HL-60 (cell line): ENCODE results near the gene CIRBP.
A peak's percentile ranks its signal among the peaks of the same experiment; 100 is the strongest.

Source experiments
- DNase-seq, 2 experiments: peaks; one replicate each; pipeline ENCODE4 v3.0.0-alpha.2; 2010 to 2020; ENCODE audit warnings: low read depth in 1 of 2, low spot score in 1 of 2
- H3K27ac ChIP-seq: fragments of 250-450 bp; sonication (Bioruptor Pico); replicated peaks from 2 replicates; pipeline ENCODE4 v1.5.1; 2020; ENCODE audit warnings: mild to moderate bottlenecking, moderate library complexity
- H3K27me3 ChIP-seq: fragments of 250-450 bp; sonication (Bioruptor Pico); 2 replicates; pipeline ENCODE4 v1.5.1; 2021; ENCODE audit warnings: mild to moderate bottlenecking, moderate library complexity; ENCODE audit not compliant: insufficient read depth, poor library complexity, severe bottlenecking
- H3K4me3 ChIP-seq: replicated peaks from 2 replicates; pipeline ENCODE4 v1.5.1; 2011; ENCODE audit warnings: mild to moderate bottlenecking, control low read depth, low read length; ENCODE audit not compliant: insufficient read depth
- GABPA ChIP-seq: IDR thresholded peaks from 2 replicates; pipeline ENCODE4 v1.6.1; 2012; ENCODE audit warnings: low read depth
- POLR2AphosphoS5 ChIP-seq: IDR thresholded peaks from 2 replicates; pipeline ENCODE4 v1.6.1; 2012; ENCODE audit warnings: low read depth
- SPI1 ChIP-seq: IDR thresholded peaks from 2 replicates; pipeline ENCODE4 v1.6.1; 2012; ENCODE audit warnings: low read depth, mild to moderate bottlenecking, borderline replicate concordance
- TF ChIP-seq, protein P1 (sequence below): IDR thresholded peaks from 2 replicates; pipeline ENCODE4 v1.6.1; 2012; ENCODE audit warnings: low read depth; ENCODE audit not compliant: insufficient replicate concordance
- TF ChIP-seq, protein P2 (sequence below): IDR thresholded peaks from one replicate; pipeline ENCODE4 v1.5.1; 2011; ENCODE audit warnings: low read length, control low read depth, inconsistent platforms; ENCODE audit not compliant: insufficient read depth

Gene CIRBP

DNA sequence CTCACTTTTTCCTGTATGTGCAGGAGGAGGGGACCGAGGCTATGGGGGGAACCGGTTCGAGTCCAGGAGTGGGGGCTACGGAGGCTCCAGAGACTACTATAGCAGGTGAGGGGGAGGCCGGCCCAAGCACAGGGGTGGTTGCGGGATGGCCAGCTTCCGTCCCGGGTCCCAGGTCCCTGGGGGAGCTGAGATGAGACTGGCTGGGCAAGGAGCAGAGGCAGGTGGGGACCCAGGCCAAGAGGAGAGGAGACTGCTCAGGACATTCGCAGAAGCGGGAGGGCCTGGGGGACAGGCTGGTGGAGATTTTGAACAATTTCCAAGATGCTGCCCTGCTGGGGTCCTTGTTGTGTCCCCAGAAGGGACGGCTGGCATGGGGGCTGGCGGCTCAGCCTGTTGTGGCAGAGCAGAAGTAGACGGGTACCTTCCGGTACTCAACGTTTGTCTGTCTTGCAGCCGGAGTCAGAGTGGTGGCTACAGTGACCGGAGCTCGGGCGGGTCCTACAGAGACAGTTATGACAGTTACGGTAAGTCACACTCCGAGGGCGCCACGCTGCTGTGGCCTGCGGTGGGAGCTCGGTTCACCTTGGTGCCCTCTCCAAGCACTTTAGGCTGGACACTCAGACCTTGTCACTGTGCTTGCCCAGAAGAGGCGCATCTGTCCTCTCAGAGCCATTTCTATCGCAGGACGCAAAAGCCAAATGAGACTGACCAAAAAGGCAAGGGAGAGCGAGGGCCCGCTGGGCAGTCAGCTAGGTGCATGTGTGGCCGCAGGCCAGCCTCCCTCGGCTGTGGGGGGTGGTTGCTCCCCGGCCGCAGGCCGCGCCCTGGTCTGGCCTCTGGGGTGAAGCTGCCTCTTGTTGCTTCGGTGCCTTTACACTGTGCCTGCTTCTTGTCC is 2.6 kb downstream of the CIRBP start:
- no peaks in the 10 kb centered on the region for H3K27me3 ChIP-seq
- peak overlapping the region; percentile 100 for H3K27ac ChIP-seq
- peak; percentile 64 to 85 for DNase-seq
- TF ChIP-seq, protein P1, sequence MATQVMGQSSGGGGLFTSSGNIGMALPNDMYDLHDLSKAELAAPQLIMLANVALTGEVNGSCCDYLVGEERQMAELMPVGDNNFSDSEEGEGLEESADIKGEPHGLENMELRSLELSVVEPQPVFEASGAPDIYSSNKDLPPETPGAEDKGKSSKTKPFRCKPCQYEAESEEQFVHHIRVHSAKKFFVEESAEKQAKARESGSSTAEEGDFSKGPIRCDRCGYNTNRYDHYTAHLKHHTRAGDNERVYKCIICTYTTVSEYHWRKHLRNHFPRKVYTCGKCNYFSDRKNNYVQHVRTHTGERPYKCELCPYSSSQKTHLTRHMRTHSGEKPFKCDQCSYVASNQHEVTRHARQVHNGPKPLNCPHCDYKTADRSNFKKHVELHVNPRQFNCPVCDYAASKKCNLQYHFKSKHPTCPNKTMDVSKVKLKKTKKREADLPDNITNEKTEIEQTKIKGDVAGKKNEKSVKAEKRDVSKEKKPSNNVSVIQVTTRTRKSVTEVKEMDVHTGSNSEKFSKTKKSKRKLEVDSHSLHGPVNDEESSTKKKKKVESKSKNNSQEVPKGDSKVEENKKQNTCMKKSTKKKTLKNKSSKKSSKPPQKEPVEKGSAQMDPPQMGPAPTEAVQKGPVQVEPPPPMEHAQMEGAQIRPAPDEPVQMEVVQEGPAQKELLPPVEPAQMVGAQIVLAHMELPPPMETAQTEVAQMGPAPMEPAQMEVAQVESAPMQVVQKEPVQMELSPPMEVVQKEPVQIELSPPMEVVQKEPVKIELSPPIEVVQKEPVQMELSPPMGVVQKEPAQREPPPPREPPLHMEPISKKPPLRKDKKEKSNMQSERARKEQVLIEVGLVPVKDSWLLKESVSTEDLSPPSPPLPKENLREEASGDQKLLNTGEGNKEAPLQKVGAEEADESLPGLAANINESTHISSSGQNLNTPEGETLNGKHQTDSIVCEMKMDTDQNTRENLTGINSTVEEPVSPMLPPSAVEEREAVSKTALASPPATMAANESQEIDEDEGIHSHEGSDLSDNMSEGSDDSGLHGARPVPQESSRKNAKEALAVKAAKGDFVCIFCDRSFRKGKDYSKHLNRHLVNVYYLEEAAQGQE: no peak
- TF ChIP-seq GABPA: peak; percentile 43; the same call in 1 of the 2 replicates
- peak overlapping the region; percentile 49 for H3K4me3 ChIP-seq

DNA sequence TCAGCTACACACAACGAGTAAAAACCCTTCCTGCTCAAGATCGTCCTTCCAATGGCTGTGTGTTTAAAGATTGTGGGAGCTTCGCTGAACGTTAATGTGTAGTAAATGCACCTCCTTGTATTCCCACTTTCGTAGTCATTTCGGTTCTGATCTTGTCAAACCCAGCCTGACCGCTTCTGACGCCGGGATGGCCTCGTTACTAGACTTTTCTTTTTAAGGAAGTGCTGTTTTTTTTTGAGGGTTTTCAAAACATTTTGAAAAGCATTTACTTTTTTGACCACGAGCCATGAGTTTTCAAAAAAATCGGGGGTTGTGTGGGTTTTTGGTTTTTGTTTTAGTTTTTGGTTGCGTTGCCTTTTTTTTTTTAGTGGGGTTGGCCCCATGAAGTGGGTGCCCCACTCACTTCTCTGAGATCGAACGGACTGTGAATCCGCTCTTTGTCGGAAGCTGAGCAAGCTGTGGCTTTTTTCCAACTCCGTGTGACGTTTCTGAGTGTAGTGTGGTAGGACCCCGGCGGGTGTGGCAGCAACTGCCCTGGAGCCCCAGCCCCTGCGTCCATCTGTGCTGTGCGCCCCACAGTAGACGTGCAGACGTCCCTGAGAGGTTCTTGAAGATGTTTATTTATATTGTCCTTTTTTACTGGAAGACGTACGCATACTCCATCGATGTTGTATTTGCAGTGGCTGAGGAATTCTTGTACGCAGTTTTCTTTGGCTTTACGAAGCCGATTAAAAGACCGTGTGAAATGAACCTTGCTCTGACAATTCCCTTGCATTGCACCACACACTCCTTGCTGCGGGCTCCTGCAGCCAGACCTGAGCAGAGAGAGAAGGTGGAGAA is 3.5 kb downstream of the CIRBP start:
- peak overlapping the region; percentile 49 for H3K4me3 ChIP-seq
- no peaks in the 10 kb centered on the region for H3K27me3 ChIP-seq
- TF ChIP-seq, protein P2, sequence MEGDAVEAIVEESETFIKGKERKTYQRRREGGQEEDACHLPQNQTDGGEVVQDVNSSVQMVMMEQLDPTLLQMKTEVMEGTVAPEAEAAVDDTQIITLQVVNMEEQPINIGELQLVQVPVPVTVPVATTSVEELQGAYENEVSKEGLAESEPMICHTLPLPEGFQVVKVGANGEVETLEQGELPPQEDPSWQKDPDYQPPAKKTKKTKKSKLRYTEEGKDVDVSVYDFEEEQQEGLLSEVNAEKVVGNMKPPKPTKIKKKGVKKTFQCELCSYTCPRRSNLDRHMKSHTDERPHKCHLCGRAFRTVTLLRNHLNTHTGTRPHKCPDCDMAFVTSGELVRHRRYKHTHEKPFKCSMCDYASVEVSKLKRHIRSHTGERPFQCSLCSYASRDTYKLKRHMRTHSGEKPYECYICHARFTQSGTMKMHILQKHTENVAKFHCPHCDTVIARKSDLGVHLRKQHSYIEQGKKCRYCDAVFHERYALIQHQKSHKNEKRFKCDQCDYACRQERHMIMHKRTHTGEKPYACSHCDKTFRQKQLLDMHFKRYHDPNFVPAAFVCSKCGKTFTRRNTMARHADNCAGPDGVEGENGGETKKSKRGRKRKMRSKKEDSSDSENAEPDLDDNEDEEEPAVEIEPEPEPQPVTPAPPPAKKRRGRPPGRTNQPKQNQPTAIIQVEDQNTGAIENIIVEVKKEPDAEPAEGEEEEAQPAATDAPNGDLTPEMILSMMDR: no peak
- peak; percentile 90 for TF ChIP-seq SPI1
- H3K27ac ChIP-seq: peak overlapping the region; percentile 100
- DNase-seq: peak; percentile 45 to 79

DNA sequence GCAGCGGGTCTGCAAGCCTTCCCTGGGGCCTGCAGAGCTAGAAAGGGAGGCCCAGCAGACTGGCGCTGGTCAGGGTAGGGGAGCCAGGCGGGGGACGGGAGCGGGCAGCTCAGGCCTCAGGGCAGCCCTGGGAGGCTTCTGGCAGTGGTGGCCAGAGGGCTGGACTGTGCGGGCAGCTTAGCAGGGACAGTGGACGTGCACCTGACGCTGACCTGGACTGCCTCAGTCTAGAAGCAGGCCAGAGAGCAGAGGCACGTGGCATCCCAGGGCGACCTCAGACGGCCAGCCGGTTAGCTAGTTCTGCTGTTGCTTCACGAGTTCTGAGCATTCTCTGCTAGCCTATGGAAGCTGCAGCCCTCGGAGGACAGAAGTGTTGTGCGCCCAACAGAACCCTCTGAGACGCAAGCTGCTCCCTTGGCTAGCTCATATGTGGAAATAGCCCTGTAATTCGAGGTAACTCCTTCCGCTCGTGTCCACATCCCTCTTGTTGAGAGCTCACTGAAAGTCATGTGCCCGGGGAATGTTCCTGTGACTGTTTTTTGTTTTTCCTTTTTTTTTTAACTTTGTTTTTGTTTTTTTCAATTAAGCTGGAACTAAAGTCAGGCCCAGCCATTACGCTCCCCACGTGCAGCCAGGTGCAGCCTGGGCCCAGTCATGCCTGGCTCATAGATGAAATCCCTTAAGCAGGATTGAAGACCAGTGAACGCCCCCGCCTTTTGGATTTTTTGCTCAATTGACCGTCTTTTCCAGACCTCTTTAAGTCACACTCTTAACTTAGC is 4.3 kb downstream of the CIRBP start:
- Histone ChIP-seq H3K27me3 (no peaks in the 10 kb centered on the region), H3K4me3 (peak overlapping the region; percentile 61), H3K27ac (peak overlapping the region; percentile 100)
- TF ChIP-seq, protein P1: no peak
- peak; percentile 84 for TF ChIP-seq POLR2AphosphoS5
- peak; percentile 60; the same call in 1 of the 2 replicates for TF ChIP-seq GABPA
- TF ChIP-seq, protein P2: no peak
- peak; percentile 6; the same call in 1 of the 2 replicates for TF ChIP-seq SPI1
- peak; percentile 75 to 96 for DNase-seq
